ENCODE results near the gene SLC15A4. TPM values are rescaled to one million over a fixed set of nuclear protein-coding genes. Genes with fewer than 3 reads are reported as not detected.

SLC15A4 gene
- total RNA-seq, 2 experiments from 2014 or later: 53.3 to 87.3 TPM

- H3K4me3 ChIP-seq (ENCODE audit: low read depth, low read length, poor library complexity, severe bottlenecking): no peak overlapping the region
- H3K27ac ChIP-seq (ENCODE audit: low read depth, low read length, poor library complexity, severe bottlenecking): no peak overlapping the region
- H3K36me3 ChIP-seq (ENCODE audit: insufficient read depth, low read length): no peaks in the 10 kb centered on the region
- no peaks in the 10 kb centered on the region for H3K9me2 ChIP-seq (ENCODE audit: insufficient read depth, low read length)
- H3K9me3 ChIP-seq (ENCODE audit: low read length): no peaks in the 10 kb centered on the region
- ChIA-PET CTCF (ENCODE audit: unreplicated experiment) (no interaction called here), POLR2A (no interaction called here)
- TF ChIP-seq EZH2phosphoT487 (IDR thresholded peaks at IDR 0.05; ENCODE audit: borderline replicate concordance, low read depth, low read length): no peak
- TF ChIP-seq, protein P1, sequence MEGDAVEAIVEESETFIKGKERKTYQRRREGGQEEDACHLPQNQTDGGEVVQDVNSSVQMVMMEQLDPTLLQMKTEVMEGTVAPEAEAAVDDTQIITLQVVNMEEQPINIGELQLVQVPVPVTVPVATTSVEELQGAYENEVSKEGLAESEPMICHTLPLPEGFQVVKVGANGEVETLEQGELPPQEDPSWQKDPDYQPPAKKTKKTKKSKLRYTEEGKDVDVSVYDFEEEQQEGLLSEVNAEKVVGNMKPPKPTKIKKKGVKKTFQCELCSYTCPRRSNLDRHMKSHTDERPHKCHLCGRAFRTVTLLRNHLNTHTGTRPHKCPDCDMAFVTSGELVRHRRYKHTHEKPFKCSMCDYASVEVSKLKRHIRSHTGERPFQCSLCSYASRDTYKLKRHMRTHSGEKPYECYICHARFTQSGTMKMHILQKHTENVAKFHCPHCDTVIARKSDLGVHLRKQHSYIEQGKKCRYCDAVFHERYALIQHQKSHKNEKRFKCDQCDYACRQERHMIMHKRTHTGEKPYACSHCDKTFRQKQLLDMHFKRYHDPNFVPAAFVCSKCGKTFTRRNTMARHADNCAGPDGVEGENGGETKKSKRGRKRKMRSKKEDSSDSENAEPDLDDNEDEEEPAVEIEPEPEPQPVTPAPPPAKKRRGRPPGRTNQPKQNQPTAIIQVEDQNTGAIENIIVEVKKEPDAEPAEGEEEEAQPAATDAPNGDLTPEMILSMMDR (conservative IDR thresholded peaks at IDR 0.05; ENCODE audit: low read length): no peak
- no TSS peak for BruUV-seq (replicated peaks)
- no peaks in the 10 kb centered on the region for H3K4me1 ChIP-seq (ENCODE audit: insufficient read depth, low read length, poor library complexity, severe bottlenecking)
- no peak for DNase-seq (ENCODE audit: low spot score)
- H3K79me2 ChIP-seq (ENCODE audit: insufficient read depth, low read depth, low read length): no peaks in the 10 kb centered on the region
- H3K4me2 ChIP-seq (ENCODE audit: low read length): no peak overlapping the region
- intact Hi-C loops (cut with micrococcal nuclease; ENCODE audit: unreplicated experiment): no loop called here
- H4K20me1 ChIP-seq (ENCODE audit: insufficient read depth, low read length): no peaks in the 10 kb centered on the region
- H2AFZ ChIP-seq (ENCODE audit: low read length): no peak overlapping the region
These were observed 52.1 kb downstream of the SLC15A4 start for GRCh38 chr12:128771681-128772080.

DNA sequence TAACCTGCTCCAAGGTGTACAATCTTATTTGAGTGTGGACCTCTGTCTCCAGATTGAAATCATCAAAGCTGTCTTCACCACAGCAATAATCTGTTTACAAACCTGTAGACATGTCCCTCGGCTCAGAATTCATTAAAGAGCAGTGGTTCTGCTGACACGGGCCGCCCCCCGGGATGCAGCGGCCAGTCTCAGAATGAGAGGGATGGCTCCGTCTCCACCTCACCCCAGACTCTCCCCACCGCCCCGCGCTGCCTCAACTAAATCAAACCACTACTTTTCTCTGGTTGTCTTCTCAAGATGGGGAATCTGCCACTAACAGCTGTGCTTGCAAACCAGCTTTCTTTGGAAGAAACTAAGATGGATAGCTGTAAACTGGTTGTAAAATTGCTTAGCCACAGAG lies 56.2 kb downstream of the SLC15A4 start:
- TF ChIP-seq, protein P1 (conservative IDR thresholded peaks at IDR 0.05; ENCODE audit: low read length): no peak
- TF ChIP-seq EZH2phosphoT487 (IDR thresholded peaks at IDR 0.05; ENCODE audit: borderline replicate concordance, low read depth, low read length): no peak
- ChIA-PET POLR2A (no interaction called here), CTCF (ENCODE audit: unreplicated experiment) (no interaction called here)
- H3K79me2 ChIP-seq (ENCODE audit: insufficient read depth, low read depth, low read length): no peaks in the 10 kb centered on the region
- intact Hi-C loops (cut with micrococcal nuclease; ENCODE audit: unreplicated experiment): no loop called here
- H3K4me3 ChIP-seq (ENCODE audit: low read depth, low read length, poor library complexity, severe bottlenecking): no peak overlapping the region
- no peak overlapping the region for H3K4me2 ChIP-seq (ENCODE audit: low read length)
- H3K36me3 ChIP-seq (ENCODE audit: insufficient read depth, low read length): no peaks in the 10 kb centered on the region
- no peaks in the 10 kb centered on the region for H3K9me2 ChIP-seq (ENCODE audit: insufficient read depth, low read length)
- H4K20me1 ChIP-seq (ENCODE audit: insufficient read depth, low read length): no peaks in the 10 kb centered on the region
- no peaks in the 10 kb centered on the region for H3K9me3 ChIP-seq (ENCODE audit: low read length)
- BruUV-seq (replicated peaks): no TSS peak
- no peak overlapping the region for H3K27ac ChIP-seq (ENCODE audit: low read depth, low read length, poor library complexity, severe bottlenecking)
- H3K4me1 ChIP-seq (ENCODE audit: insufficient read depth, low read length, poor library complexity, severe bottlenecking): no peaks in the 10 kb centered on the region
- no peak overlapping the region for H2AFZ ChIP-seq (ENCODE audit: low read length)
- no peak for DNase-seq (ENCODE audit: low spot score)

GRCh38 chr12:128766738-128767501 lies 56.8 kb downstream of the SLC15A4 start:
- TF ChIP-seq EZH2phosphoT487 (IDR thresholded peaks at IDR 0.05; ENCODE audit: borderline replicate concordance, low read depth, low read length): no peak
- TF ChIP-seq, protein P1 (conservative IDR thresholded peaks at IDR 0.05; ENCODE audit: low read length): no peak
- Histone ChIP-seq H3K4me2 (ENCODE audit: low read length) (no peak overlapping the region), H3K36me3 (ENCODE audit: insufficient read depth, low read length) (no peaks in the 10 kb centered on the region), H3K79me2 (ENCODE audit: insufficient read depth, low read depth, low read length) (no peaks in the 10 kb centered on the region), H3K4me1 (ENCODE audit: insufficient read depth, low read length, poor library complexity, severe bottlenecking) (no peaks in the 10 kb centered on the region), H4K20me1 (ENCODE audit: insufficient read depth, low read length) (no peaks in the 10 kb centered on the region), H3K4me3 (ENCODE audit: low read depth, low read length, poor library complexity, severe bottlenecking) (no peak overlapping the region), H3K9me2 (ENCODE audit: insufficient read depth, low read length) (no peaks in the 10 kb centered on the region), H3K27ac (ENCODE audit: low read depth, low read length, poor library complexity, severe bottlenecking) (no peak overlapping the region), H3K9me3 (ENCODE audit: low read length) (no peaks in the 10 kb centered on the region), H2AFZ (ENCODE audit: low read length) (no peak overlapping the region)
- POLR2A ChIA-PET: no interaction called here
- DNase-seq (ENCODE audit: low spot score): no peak
- no TSS peak for BruUV-seq (replicated peaks)
- CTCF ChIA-PET (ENCODE audit: unreplicated experiment): interaction anchor here (0.7 kb wide), 1 partner anchor 57 kb away, joined by 4 read pairs; no protein-coding TSS in a partner anchor
- intact Hi-C loops (cut with micrococcal nuclease; ENCODE audit: unreplicated experiment): no loop called here
